GM20431 (cell line): ENCODE measurements around the gene GPRC5A.

Experiments used
- in situ Hi-C: fragments of 300-500 bp; cut with MseI, MboI; formaldehyde crosslinking; loops from one replicate; pipeline ENCODE4 v1.15.0; 2020; ENCODE audit warnings: low sequenced_read_pairs; ENCODE audit not compliant: unreplicated experiment

GPRC5A gene

GRCh38 chr12:12883369-12884001 is 7.9 kb upstream of the GPRC5A start:
- in situ Hi-C loops: no loop called here

- in situ Hi-C loops: no loop called here
These were observed 6.1 kb upstream of the GPRC5A start for GRCh38 chr12:12885096-12885792.

GRCh38 chr12:12887471-12887870 is 3.9 kb upstream of the GPRC5A start:
- in situ Hi-C loops: no loop called here

- in situ Hi-C loops: no loop called here
These were observed 1.7 kb upstream of the GPRC5A start for GRCh38 chr12:12889701-12890100.

GRCh38 chr12:12890543-12891079 is 751 bp upstream of the GPRC5A start:
- in situ Hi-C loops: no loop called here

- in situ Hi-C loops: no loop called here
These were observed 556 bp downstream of the GPRC5A start for GRCh38 chr12:12891881-12892355.

GRCh38 chr12:12892681-12893141 is 1.3 kb downstream of the GPRC5A start:
- in situ Hi-C loops: no loop called here

GRCh38 chr12:12893438-12893837 is 2.1 kb downstream of the GPRC5A start:
- in situ Hi-C loops: no loop called here

- in situ Hi-C loops: no loop called here
These were observed 4.9 kb downstream of the GPRC5A start for GRCh38 chr12:12896260-12896659.

GRCh38 chr12:12897302-12897701 is 5.9 kb downstream of the GPRC5A start:
- in situ Hi-C loops: no loop called here

GRCh38 chr12:12898136-12898717 is 6.9 kb downstream of the GPRC5A start:
- in situ Hi-C loops: no loop called here

- in situ Hi-C loops: no loop called here
These were observed 7.6 kb downstream of the GPRC5A start for GRCh38 chr12:12898911-12899511.

- in situ Hi-C loops: no loop called here
These were observed 8.4 kb downstream of the GPRC5A start for GRCh38 chr12:12899530-12900380.

GRCh38 chr12:12900786-12901157 is 9.4 kb downstream of the GPRC5A start:
- in situ Hi-C loops: no loop called here

GRCh38 chr12:12901158-12901791 is 9.9 kb downstream of the GPRC5A start:
- in situ Hi-C loops: no loop called here

- in situ Hi-C loops: no loop called here
These were observed 10.7 kb downstream of the GPRC5A start for GRCh38 chr12:12902036-12902435.

GRCh38 chr12:12903642-12904609 is 12.6 kb downstream of the GPRC5A start:
- in situ Hi-C loops: no loop called here

- in situ Hi-C loops: no loop called here
These were observed 16.2 kb downstream of the GPRC5A start for GRCh38 chr12:12907552-12907951.
